Activated naive CD4-positive, alpha-beta T cell treated with anti-CD3 and anti-CD28 coated beads, Interleukin-2, amount 50 U/mL, for 16 hours (primary cell): Measurements from ENCODE around the gene GRIP1.
A peak's percentile ranks its signal among the peaks of the same experiment; 100 is the strongest.

Source experiments
- DNase-seq: peaks from one replicate; pipeline ENCODE4 v3.0.0-alpha.2; 2020

Gene GRIP1

GRCh38 chr12:66304296-66304900, 374.5 kb downstream of the GRIP1 start:
- DNase-seq: no peak

- peak; percentile 16 for DNase-seq
These were observed 375.5 kb downstream of the GRIP1 start for GRCh38 chr12:66303316-66303804.

- DNase-seq: no peak
These were observed 376.1 kb downstream of the GRIP1 start for GRCh38 chr12:66302827-66303169.

- peak; percentile 96 for DNase-seq
These were observed 376.7 kb downstream of the GRIP1 start, which contains the start of gene HELB for GRCh38 chr12:66301944-66302826. Gene HELB, plus strand, starts transcription at chr12:66302493. Its CDS starts 111 bp downstream, at chr12:66302604.

GRCh38 chr12:66297923-66298322, 381.0 kb downstream of the GRIP1 start:
- DNase-seq: no peak
